Vagina (tissue), 2 donors: ENCODE measurements around the gene RCOR1. TPM values are rescaled to one million over a fixed set of nuclear protein-coding genes. Genes with fewer than 3 reads are reported as not detected.

Source experiments
- DNase-seq, 2 donors: peaks; one replicate each; pipeline ENCODE4 v3.0.0-alpha.2; 2017; ENCODE audit errors: extremely low spot score in 2 of 2
- H3K27ac ChIP-seq: fragments of 200-600 bp; sonication (generic); one replicate; pipeline ENCODE4 v1.5.1; 2019
- H3K27me3 ChIP-seq: fragments of 200-600 bp; sonication (generic); one replicate; pipeline ENCODE4 v1.5.1; 2019
- H3K36me3 ChIP-seq, 2 donors: fragments of 200-600 bp; sonication (generic); one replicate each; pipeline ENCODE4 v1.5.1; 2017 to 2019
- H3K4me1 ChIP-seq: fragments of 200-600 bp; sonication (generic); one replicate; pipeline ENCODE4 v1.5.1; 2019
- H3K4me3 ChIP-seq, 2 donors: fragments of 200-600 bp; sonication (generic); 1 replicate in 1 of 2; 2 replicates in 1 of 2; pipeline ENCODE4 v1.5.1; 2016 to 2019
- H3K9me3 ChIP-seq: fragments of 200-600 bp; sonication (generic); one replicate; pipeline ENCODE4 v1.5.1; 2019
- CTCF ChIP-seq, 3 experiments: fragments of 450-650 bp in 2 of 3; fragments of 200-600 bp in 1 of 3; sonication (generic) in 1 of 3; IDR thresholded peaks; one replicate each; pipeline ENCODE4 v1.5.1; 2017 to 2019; ENCODE audit warnings: antibody characterized with exemption in 3 of 3, mild to moderate bottlenecking in 2 of 3, moderate library complexity in 2 of 3
- POLR2A ChIP-seq, 2 donors: fragments of 450-650 bp; IDR thresholded peaks; one replicate each; pipeline ENCODE4 v1.6.1; 2017; ENCODE audit warnings: antibody characterized with exemption in 2 of 2, mild to moderate bottlenecking in 2 of 2, moderate library complexity in 2 of 2
- POLR2AphosphoS5 ChIP-seq, 2 donors: sonication (generic); formaldehyde crosslinking; IDR thresholded peaks; one replicate each; pipeline ENCODE4 v1.9.0; 2017; ENCODE audit warnings: antibody characterized with exemption in 2 of 2, mild to moderate bottlenecking in 2 of 2, low read depth in 1 of 2; ENCODE audit not compliant: insufficient read depth in 1 of 2
- intact Hi-C: fragments of 100-400 bp; cut with DNase I; formaldehyde crosslinking; loops from one replicate; pipeline ENCODE4 v1.15.1; 2023
- total RNA-seq: library from RNA; depleted of rRNA; stranded (reverse); fragments of >200 nt; gene quantifications from one replicate; pipeline ENCODE4 v1.2.3, GENCODE V29; 2016

RCOR1 gene
- total RNA-seq, 1 donor from 2014 or later, result 24.3 TPM

- no peak for TF ChIP-seq CTCF (IDR thresholded peaks at IDR 0.05)
- TF ChIP-seq POLR2AphosphoS5 (IDR thresholded peaks at IDR 0.05; ENCODE audit: insufficient read depth in 1 of 2, low read depth in 1 of 2), result no peak
- Histone ChIP-seq H3K27ac (no peak overlapping the region), H3K4me3 (no peak overlapping the region), H3K9me3 (no peaks in the 10 kb centered on the region), H3K4me1 (peaks cover 33% of the 10 kb centered on the region), H3K27me3 (no peaks in the 10 kb centered on the region), H3K36me3 (no peaks in the 10 kb centered on the region)
- no peak for DNase-seq
- intact Hi-C loops, result no loop called here
These were observed 62.7 kb downstream of the RCOR1 start for GRCh38 chr14:102655137-102655536.

- no peak for DNase-seq
- H3K4me3 ChIP-seq, result no peak overlapping the region
- no peaks in the 10 kb centered on the region for H3K27me3 ChIP-seq
- H3K4me1 ChIP-seq, result peaks cover 28% of the 10 kb centered on the region
- TF ChIP-seq POLR2A (IDR thresholded peaks at IDR 0.05), result no peak
- no peak overlapping the region for H3K27ac ChIP-seq
- intact Hi-C loops, result no loop called here
- no peaks in the 10 kb centered on the region for H3K9me3 ChIP-seq
- no peaks in the 10 kb centered on the region for H3K36me3 ChIP-seq
These were observed 67.3 kb downstream of the RCOR1 start for GRCh38 chr14:102659797-102660196.

GRCh38 chr14:102661614-102662013 lies 69.2 kb downstream of the RCOR1 start:
- Histone ChIP-seq H3K4me3 (no peak overlapping the region), H3K36me3 (no peaks in the 10 kb centered on the region), H3K27me3 (no peaks in the 10 kb centered on the region), H3K27ac (no peak overlapping the region), H3K4me1 (peaks cover 19% of the 10 kb centered on the region), H3K9me3 (no peaks in the 10 kb centered on the region)
- DNase-seq, result no peak
- no peak for TF ChIP-seq POLR2AphosphoS5 (IDR thresholded peaks at IDR 0.05; ENCODE audit: insufficient read depth in 1 of 2, low read depth in 1 of 2)
- TF ChIP-seq CTCF (IDR thresholded peaks at IDR 0.05), result no peak
- no peak for TF ChIP-seq POLR2A (IDR thresholded peaks at IDR 0.05)
- intact Hi-C loops, result no loop called here

- TF ChIP-seq POLR2AphosphoS5 (IDR thresholded peaks at IDR 0.05; ENCODE audit: insufficient read depth in 1 of 2, low read depth in 1 of 2) (no peak), CTCF (IDR thresholded peaks at IDR 0.05) (no peak), POLR2A (IDR thresholded peaks at IDR 0.05) (no peak)
- no peaks in the 10 kb centered on the region for H3K9me3 ChIP-seq
- no peaks in the 10 kb centered on the region for H3K36me3 ChIP-seq
- no peak for DNase-seq
- no peaks in the 10 kb centered on the region for H3K27me3 ChIP-seq
- intact Hi-C loops, result no loop called here
- H3K4me1 ChIP-seq, result peaks cover 19% of the 10 kb centered on the region
- no peak overlapping the region for H3K4me3 ChIP-seq
- H3K27ac ChIP-seq, result no peak overlapping the region
These were observed 70.4 kb downstream of the RCOR1 start for GRCh38 chr14:102662636-102663430.

GRCh38 chr14:102663440-102663839 lies 71.0 kb downstream of the RCOR1 start:
- H3K27ac ChIP-seq, result no peak overlapping the region
- DNase-seq, result no peak
- H3K27me3 ChIP-seq, result no peaks in the 10 kb centered on the region
- H3K36me3 ChIP-seq, result no peaks in the 10 kb centered on the region
- TF ChIP-seq POLR2AphosphoS5 (IDR thresholded peaks at IDR 0.05; ENCODE audit: insufficient read depth in 1 of 2, low read depth in 1 of 2) (no peak), POLR2A (IDR thresholded peaks at IDR 0.05) (no peak), CTCF (IDR thresholded peaks at IDR 0.05) (no peak)
- H3K4me1 ChIP-seq, result peaks cover 19% of the 10 kb centered on the region
- H3K9me3 ChIP-seq, result no peaks in the 10 kb centered on the region
- no peak overlapping the region for H3K4me3 ChIP-seq
- intact Hi-C loops, result no loop called here
